Sigmoid colon (tissue), 7 donors: Measurements from ENCODE around the gene RFNG. TPM values are rescaled to one million over a fixed set of nuclear protein-coding genes. Genes with fewer than 3 reads are reported as not detected.

Experiments used
- DNase-seq: peaks from one replicate; pipeline ENCODE4 v3.0.0-alpha.2; 2019
- H3K27ac ChIP-seq, 4 donors: fragments of 200-600 bp; sonication (generic); one replicate each; pipeline ENCODE4 v1.5.1; 2016 to 2019; ENCODE audit warnings: mild to moderate bottlenecking in 1 of 4
- H3K27me3 ChIP-seq, 3 donors: fragments of 200-600 bp; sonication (generic); one replicate each; pipeline ENCODE4 v1.5.1; 2019; ENCODE audit warnings: mild to moderate bottlenecking in 1 of 3
- H3K36me3 ChIP-seq, 4 donors: fragments of 200-600 bp; sonication (generic); one replicate each; pipeline ENCODE4 v1.5.1; 2016 to 2019
- H3K4me1 ChIP-seq, 4 donors: fragments of 200-600 bp; sonication (generic); one replicate each; pipeline ENCODE4 v1.5.1; 2017 to 2019
- H3K4me3 ChIP-seq, 4 donors: fragments of 200-600 bp; sonication (generic); one replicate each; pipeline ENCODE4 v1.5.1; 2017 to 2019; ENCODE audit warnings: mild to moderate bottlenecking in 2 of 4, moderate library complexity in 1 of 4
- H3K9me3 ChIP-seq, 4 donors: fragments of 200-600 bp in 3 of 4; sonication (generic) in 3 of 4; one replicate each; pipeline versions ENCODE4 v1.5.1 to v1.6.1; 2013 to 2019
- EP300 ChIP-seq, 4 donors: sonication (generic); formaldehyde crosslinking; IDR thresholded peaks; one replicate each; pipeline ENCODE4 v1.6.1; 2017; ENCODE audit warnings: antibody characterized with exemption in 4 of 4
- POLR2A ChIP-seq, 2 donors: fragments of 450-650 bp; IDR thresholded peaks; one replicate each; pipeline ENCODE4 v1.6.1; 2016; ENCODE audit warnings: antibody characterized with exemption in 2 of 2, mild to moderate bottlenecking in 2 of 2, moderate library complexity in 2 of 2
- POLR2AphosphoS5 ChIP-seq, 4 donors: sonication (generic); formaldehyde crosslinking; IDR thresholded peaks; one replicate each; pipeline ENCODE4 v1.6.1; 2017; ENCODE audit warnings: antibody characterized with exemption in 4 of 4
- WGBS, 2 donors: extraction: QIAGEN DNeasy Blood & Tissue Kit; methylation state at CpG; one replicate each; pipeline ENCODE4 v1.1.7; 2013; 5-methylcytosine and 5-hydroxymethylcytosine counted together
- intact Hi-C: fragments of 100-400 bp; cut with DNase I; formaldehyde crosslinking; loops from one replicate; pipeline ENCODE4 v1.15.1; 2023
- polyA plus RNA-seq, 3 donors: library from polyadenylated mRNA; stranded (reverse); fragments of 200-250 nt; gene quantifications; one replicate each; pipeline ENCODE4 v1.2.3, GENCODE V29; 2013
- total RNA-seq, 4 donors: library from RNA; depleted of rRNA; stranded (reverse); fragments of >200 nt; gene quantifications; one replicate each; pipeline ENCODE4 v1.1.0, GENCODE V29; 2016
- TF ChIP-seq, protein P1 (sequence below), 4 experiments: fragments of 450-650 bp in 3 of 4; fragments of 200-600 bp in 1 of 4; IDR thresholded peaks; one replicate each; pipeline ENCODE4 v1.5.1; 2016 to 2019; ENCODE audit warnings: antibody characterized with exemption in 4 of 4, mild to moderate bottlenecking in 3 of 4, moderate library complexity in 2 of 4
- donor health status: healthy with polysubstance abuse.
- donor health status: Bipolar disorder and iron deficiency.
- donor health status: healthy.

The RFNG gene
- total and polyA plus RNA-seq, 7 donors = 13.6 to 38.6 (median 33.5) TPM

DNA sequence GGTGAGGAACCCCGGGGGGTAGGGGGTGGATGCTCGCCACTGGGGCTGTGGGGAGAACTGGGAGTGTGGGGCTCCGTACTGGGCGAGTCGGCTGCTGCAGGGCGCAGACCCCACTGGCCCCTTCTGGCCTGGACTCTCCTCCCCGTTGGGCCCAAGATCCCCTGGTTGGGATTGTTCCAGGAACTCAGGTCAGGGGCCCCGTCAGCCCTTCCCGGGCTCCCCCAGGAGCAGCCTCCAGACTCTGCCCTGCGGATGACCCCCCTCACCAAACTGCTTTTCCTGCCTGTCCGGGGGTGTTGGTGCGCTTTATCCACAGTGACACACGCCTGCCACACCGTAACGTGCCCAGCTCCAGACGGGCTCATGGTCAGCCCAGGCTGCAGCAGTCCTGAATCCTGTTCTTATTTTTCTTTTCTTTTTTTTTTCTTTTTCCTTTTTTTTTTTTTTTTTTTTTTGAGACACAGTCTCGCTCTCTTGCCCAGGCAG is 50.0 kb downstream of the RFNG start:
- intact Hi-C loops = no loop called here
- DNase-seq = no peak
- H3K4me3 ChIP-seq = no peak overlapping the region
- H3K27me3 ChIP-seq = no peaks in the 10 kb centered on the region
- peaks cover 0 to 42% (median 41%) of the 10 kb centered on the region in 4 donors for H3K4me1 ChIP-seq
- peaks cover 0 to 4% (median 0%) of the 10 kb centered on the region in 4 donors for H3K36me3 ChIP-seq
- H3K9me3 ChIP-seq = no peaks in the 10 kb centered on the region
- TF ChIP-seq POLR2A (IDR thresholded peaks at IDR 0.05) (no peak), EP300 (IDR thresholded peaks at IDR 0.05) (no peak), POLR2AphosphoS5 (IDR thresholded peaks at IDR 0.05) (no peak)
- TF ChIP-seq, protein P1, sequence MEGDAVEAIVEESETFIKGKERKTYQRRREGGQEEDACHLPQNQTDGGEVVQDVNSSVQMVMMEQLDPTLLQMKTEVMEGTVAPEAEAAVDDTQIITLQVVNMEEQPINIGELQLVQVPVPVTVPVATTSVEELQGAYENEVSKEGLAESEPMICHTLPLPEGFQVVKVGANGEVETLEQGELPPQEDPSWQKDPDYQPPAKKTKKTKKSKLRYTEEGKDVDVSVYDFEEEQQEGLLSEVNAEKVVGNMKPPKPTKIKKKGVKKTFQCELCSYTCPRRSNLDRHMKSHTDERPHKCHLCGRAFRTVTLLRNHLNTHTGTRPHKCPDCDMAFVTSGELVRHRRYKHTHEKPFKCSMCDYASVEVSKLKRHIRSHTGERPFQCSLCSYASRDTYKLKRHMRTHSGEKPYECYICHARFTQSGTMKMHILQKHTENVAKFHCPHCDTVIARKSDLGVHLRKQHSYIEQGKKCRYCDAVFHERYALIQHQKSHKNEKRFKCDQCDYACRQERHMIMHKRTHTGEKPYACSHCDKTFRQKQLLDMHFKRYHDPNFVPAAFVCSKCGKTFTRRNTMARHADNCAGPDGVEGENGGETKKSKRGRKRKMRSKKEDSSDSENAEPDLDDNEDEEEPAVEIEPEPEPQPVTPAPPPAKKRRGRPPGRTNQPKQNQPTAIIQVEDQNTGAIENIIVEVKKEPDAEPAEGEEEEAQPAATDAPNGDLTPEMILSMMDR (IDR thresholded peaks at IDR 0.05) = no peak
- 85 to 89% methylated on average over 17 of the region's 17 CpGs for WGBS, 2 donors
- no peak overlapping the region for H3K27ac ChIP-seq

DNA sequence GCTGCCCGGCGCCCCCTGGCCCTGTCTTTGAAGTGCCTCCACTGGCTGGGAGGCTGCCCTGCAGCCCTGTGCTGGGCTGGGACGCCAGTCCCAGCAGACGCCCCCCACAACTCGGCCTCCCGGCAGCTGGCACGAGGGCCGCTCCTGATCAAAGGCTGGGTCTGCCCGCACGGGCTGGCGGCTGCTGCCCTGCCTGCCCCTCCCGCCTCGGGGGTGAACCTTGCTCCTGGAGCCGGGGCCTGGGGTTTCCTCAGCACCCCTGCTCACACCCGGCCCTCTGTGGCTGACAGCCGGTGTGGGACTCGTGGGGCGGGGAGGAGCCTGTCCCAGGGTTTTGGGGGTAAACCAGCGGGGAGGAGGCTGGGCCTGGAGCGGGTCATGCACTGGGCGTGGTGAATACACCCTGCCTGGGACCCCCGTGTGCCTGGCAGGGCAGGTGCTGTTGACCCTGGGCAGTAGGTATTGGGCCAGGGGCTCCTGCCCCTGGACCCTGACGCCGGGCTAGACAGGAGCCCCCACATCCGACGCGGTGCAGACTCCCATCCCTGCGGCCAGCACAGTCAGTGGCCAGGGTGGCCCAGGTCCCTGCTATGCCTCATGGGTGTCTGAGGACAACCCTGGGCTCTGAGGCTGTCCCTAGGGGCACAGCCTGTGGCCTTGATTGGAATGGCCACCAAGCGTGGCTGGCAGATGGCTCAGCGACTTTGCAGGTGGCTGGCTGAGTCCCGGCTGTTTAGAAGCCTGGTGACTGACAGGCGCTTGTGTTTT is 50.6 kb downstream of the RFNG start:
- Histone ChIP-seq H3K4me3 (no peak overlapping the region), H3K27me3 (no peaks in the 10 kb centered on the region), H3K4me1 (peaks cover 0 to 35% (median 34%) of the 10 kb centered on the region in 4 donors), H3K27ac (no peak overlapping the region), H3K9me3 (no peaks in the 10 kb centered on the region), H3K36me3 (peaks cover 0 to 9% (median 0%) of the 10 kb centered on the region in 4 donors)
- no peak for DNase-seq
- intact Hi-C loops = no loop called here
- TF ChIP-seq, protein P1 (IDR thresholded peaks at IDR 0.05) = no peak
- no peak for TF ChIP-seq POLR2A (IDR thresholded peaks at IDR 0.05)
- no peak for TF ChIP-seq POLR2AphosphoS5 (IDR thresholded peaks at IDR 0.05)
- TF ChIP-seq EP300 (IDR thresholded peaks at IDR 0.05) = no peak
- WGBS, 2 donors = 37 to 73% methylated on average over 32 of the region's 32 CpGs

DNA sequence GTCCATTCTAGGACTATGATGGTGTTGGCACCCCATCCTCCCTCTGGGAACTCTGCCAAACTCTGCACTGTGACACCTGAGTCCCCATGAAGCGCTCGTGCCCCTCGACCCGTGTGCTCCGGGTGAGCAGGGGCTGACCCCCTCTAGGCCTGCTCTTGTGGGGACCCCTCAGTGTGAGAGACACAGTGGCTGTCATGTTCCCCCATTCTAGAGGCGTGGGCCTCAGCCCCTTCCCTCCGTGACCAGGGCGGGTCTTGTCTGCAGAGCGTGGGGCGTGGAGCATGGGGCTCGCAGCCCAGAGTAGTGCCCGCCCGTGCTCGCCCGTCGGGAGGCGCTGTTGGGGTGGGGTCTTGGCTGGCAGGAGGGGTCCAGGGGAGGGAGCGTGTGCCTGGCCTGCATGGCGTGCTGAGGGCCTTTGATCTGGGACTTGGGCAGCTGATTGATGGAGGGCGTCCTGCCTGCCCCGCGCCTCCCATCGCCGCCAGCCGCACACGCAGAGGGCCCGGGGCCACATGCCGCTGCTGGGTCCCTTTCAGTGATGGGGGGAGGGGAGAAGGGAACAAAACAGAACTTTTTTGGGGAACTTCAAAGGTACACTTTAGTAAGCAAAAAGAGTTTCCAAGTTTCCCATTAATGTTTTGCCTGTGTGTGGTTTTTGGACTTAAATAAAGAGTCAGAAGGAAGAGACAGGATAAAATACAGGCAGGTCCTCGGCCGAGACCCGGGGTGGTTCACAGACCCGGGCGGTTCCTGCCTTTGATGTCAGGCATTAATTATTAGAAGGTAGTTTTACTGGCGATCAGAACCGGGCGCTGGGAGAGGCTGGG is 51.4 kb downstream of the RFNG start:
- no peak overlapping the region for H3K27ac ChIP-seq
- WGBS, 2 donors = 40 to 78% methylated on average over 36 of the region's 36 CpGs
- intact Hi-C loops = no loop called here

DNA sequence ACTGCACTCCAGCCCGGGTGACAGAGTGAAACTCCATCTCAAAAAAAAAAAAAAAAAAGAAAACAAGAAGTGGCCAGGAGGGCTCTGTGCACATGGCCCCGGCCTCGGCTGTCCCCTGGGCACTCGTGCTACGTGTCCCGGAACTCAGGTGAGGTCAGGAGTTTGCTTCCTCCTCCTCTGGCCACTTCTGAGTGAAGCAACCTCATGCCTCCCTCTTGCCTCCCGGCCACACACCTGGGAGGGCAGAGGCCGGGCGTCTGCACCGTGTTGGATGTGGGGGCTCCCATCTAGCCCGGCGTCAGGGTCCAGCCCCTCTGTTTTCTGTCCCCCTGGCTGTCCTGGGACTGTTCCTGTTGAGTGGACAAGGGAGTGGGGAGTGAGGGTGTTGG is 52.0 kb downstream of the RFNG start:
- no peaks in the 10 kb centered on the region for H3K27me3 ChIP-seq
- no peaks in the 10 kb centered on the region for H3K9me3 ChIP-seq
- no peak overlapping the region for H3K4me3 ChIP-seq
- DNase-seq = no peak
- peaks cover 0 to 9% (median 0%) of the 10 kb centered on the region in 4 donors for H3K36me3 ChIP-seq
- intact Hi-C loops = no loop called here
- H3K27ac ChIP-seq = no peak overlapping the region
- 91 to 93% methylated on average over 12 of the region's 12 CpGs for WGBS, 2 donors
- H3K4me1 ChIP-seq = peaks cover 0 to 23% (median 21%) of the 10 kb centered on the region in 4 donors
- TF ChIP-seq, protein P1 (IDR thresholded peaks at IDR 0.05) = no peak

More for the DNA sequence above, 51.4 kb downstream of the RFNG start:
- TF ChIP-seq POLR2AphosphoS5 (IDR thresholded peaks at IDR 0.05) (no peak), POLR2A (IDR thresholded peaks at IDR 0.05) (no peak), EP300 (IDR thresholded peaks at IDR 0.05) (no peak)
- TF ChIP-seq, protein P1 (IDR thresholded peaks at IDR 0.05) = no peak
- Histone ChIP-seq H3K27me3 (no peaks in the 10 kb centered on the region), H3K9me3 (no peaks in the 10 kb centered on the region), H3K36me3 (peaks cover 0 to 9% (median 0%) of the 10 kb centered on the region in 4 donors), H3K4me3 (no peak overlapping the region), H3K4me1 (peaks cover 0 to 27% (median 26%) of the 10 kb centered on the region in 4 donors)
- no peak for DNase-seq
